GM12878 (cell line): ENCODE results near the gene CELF2. TPM values are rescaled to one million over a fixed set of nuclear protein-coding genes. Genes with fewer than 3 reads are reported as not detected.

Experiments
- ATAC-seq: fragments of 200-7000 bp; cut with Tn5 transposase; 3 replicates; pipeline ENCODE4 v1.9.1; 2020; ENCODE audit warnings: mild to moderate bottlenecking, moderate library complexity
- BruUV-seq: library from RNA; stranded (reverse); fragments of 400-500 nt; replicated peaks from 2 replicates; lab custom pipeline; 2021; lab: Mats Ljungman, UMichigan
- CTCF ChIA-PET: fragments of 300-600 bp; sonication (Branson Sonifier 250); formaldehyde crosslinking; extraction: SDS; loops from one replicate; lab custom pipeline; 2021; ENCODE audit warnings: inconsistent platforms; lab: Yijun Ruan, JAX
- POLR2A ChIA-PET: fragments of 350-600 bp; formaldehyde crosslinking; extraction: SDS; loops from one replicate; lab custom pipeline; 2021; ENCODE audit warnings: inconsistent platforms; lab: Charles Lee
- RAD21 ChIA-PET: fragments of 300-600 bp; sonication (Branson Sonifier 250); formaldehyde crosslinking; loops from one replicate; lab custom pipeline; 2023; ENCODE audit warnings: antibody characterized with exemption; ENCODE audit not compliant: unreplicated experiment; lab: Charles Lee
- SMC1A ChIA-PET: fragments of 300-600 bp; sonication (Branson Sonifier 250); formaldehyde crosslinking; loops from one replicate; lab custom pipeline; 2023; ENCODE audit not compliant: unreplicated experiment, uncharacterized antibody; lab: Charles Lee
- DNase-seq: peaks from one replicate; pipeline ENCODE4 v3.0.0-alpha.2; 2011; ENCODE audit warnings: low read depth, low spot score
- FAIRE-seq: peaks from 3 replicates; lab custom pipeline; 2011; peaks lifted over from hg19 to GRCh38; lab: Jason Lieb, UNC
- H2AFZ ChIP-seq: 2 replicates; pipeline ENCODE4 v1.6.0; 2011; ENCODE audit warnings: low read depth, low read length, control low read depth; ENCODE audit not compliant: control insufficient read depth
- H3K27ac ChIP-seq: 2 replicates; pipeline ENCODE4 v1.5.1; 2011; ENCODE audit warnings: control low read depth; ENCODE audit not compliant: control insufficient read depth, insufficient read depth
- H3K27me3 ChIP-seq, 2 experiments: replicated peaks in 1 of 2; 2 replicates each; pipeline versions ENCODE4 v1.6.0 to v1.6.1; 2011; ENCODE audit warnings: low read length in 1 of 2; ENCODE audit not compliant: control insufficient read depth in 2 of 2, insufficient read depth in 2 of 2
- H3K36me3 ChIP-seq, 2 experiments: 2 replicates each; pipeline ENCODE4 v1.5.1; 2011; ENCODE audit warnings: low read length in 1 of 2; ENCODE audit not compliant: control insufficient read depth in 2 of 2, insufficient read depth in 2 of 2
- H3K4me1 ChIP-seq: 2 replicates; pipeline ENCODE4 v1.6.1; 2011; ENCODE audit warnings: mild to moderate bottlenecking, low read length, moderate library complexity, mixed read lengths; ENCODE audit not compliant: control insufficient read depth, insufficient read depth
- H3K4me2 ChIP-seq: 2 replicates; pipeline ENCODE4 v1.6.0; 2011; ENCODE audit warnings: control low read depth; ENCODE audit not compliant: control insufficient read depth, insufficient read depth
- H3K4me3 ChIP-seq: fragments of 200-600 bp; sonication (generic); 2 replicates; pipeline ENCODE4 v1.5.1; 2016
- H3K79me2 ChIP-seq: 2 replicates; pipeline ENCODE4 v1.6.0; 2011; ENCODE audit warnings: low read length; ENCODE audit not compliant: control insufficient read depth, insufficient read depth
- H3K9ac ChIP-seq: 2 replicates; pipeline ENCODE4 v1.8.0; 2011; ENCODE audit warnings: low read length, control low read depth, mixed read lengths; ENCODE audit not compliant: control insufficient read depth, insufficient read depth
- H3K9me3 ChIP-seq: replicated peaks from 3 replicates; pipeline ENCODE4 v1.5.1; 2011; ENCODE audit warnings: mild to moderate bottlenecking, low read length; ENCODE audit not compliant: control insufficient read depth, insufficient read depth
- H4K20me1 ChIP-seq: 2 replicates; pipeline ENCODE4 v1.6.0; 2011; ENCODE audit not compliant: control insufficient read depth, insufficient read depth
- CHD1 ChIP-seq: IDR thresholded peaks from 2 replicates; pipeline ENCODE4 v1.6.1; 2012; ENCODE audit warnings: low read depth, low read length, improper control_type of control experiment
- NFYA ChIP-seq: IDR thresholded peaks from 2 replicates; pipeline ENCODE4 v1.6.1; 2011; ENCODE audit warnings: low read depth, mild to moderate bottlenecking, low read length, improper control_type of control experiment, borderline replicate concordance
- NR2C1 ChIP-seq: fragments of 450-650 bp; IDR thresholded peaks from 2 replicates; pipeline ENCODE4 v1.6.1; 2017; ENCODE audit warnings: antibody characterized with exemption, mild to moderate bottlenecking, moderate library complexity
- NRF1 ChIP-seq: conservative IDR thresholded peaks from 2 replicates; pipeline ENCODE4 v1.6.1; 2011; ENCODE audit warnings: mild to moderate bottlenecking, low read depth, low read length, improper control_type of control experiment
- POLR2A ChIP-seq: IDR thresholded peaks from 2 replicates; pipeline ENCODE4 v1.6.1; 2011; ENCODE audit warnings: low read depth, mild to moderate bottlenecking, low read length
- SMC3 ChIP-seq: IDR thresholded peaks from 2 replicates; pipeline ENCODE4 v1.6.1; 2011; ENCODE audit warnings: low read length, improper control_type of control experiment, borderline replicate concordance
- TARDBP ChIP-seq: IDR thresholded peaks from 2 replicates; pipeline ENCODE4 v1.6.1; 2016; ENCODE audit warnings: borderline replicate concordance
- ZNF622 ChIP-seq: fragments of 450-650 bp; IDR thresholded peaks from 2 replicates; pipeline ENCODE4 v1.6.1; 2017; ENCODE audit warnings: mild to moderate bottlenecking, inconsistent platforms
- ZNF687 ChIP-seq: fragments of 450-650 bp; IDR thresholded peaks from 2 replicates; pipeline ENCODE4 v1.6.1; 2017; ENCODE audit warnings: mild to moderate bottlenecking, moderate library complexity
- ZSCAN29 ChIP-seq: fragments of 450-650 bp; IDR thresholded peaks from 2 replicates; pipeline ENCODE4 v1.6.1; 2017; ENCODE audit warnings: mild to moderate bottlenecking, moderate library complexity
- WGBS: methylation state at CpG from one replicate; pipeline ENCODE4 v1.1.6; 2016; ENCODE audit warnings: low lambda C conversion rate; ENCODE audit not compliant: insufficient replicate concordance, insufficient coverage; ENCODE audit errors: missing lambda C conversion rate; 5-methylcytosine and 5-hydroxymethylcytosine counted together
- in situ Hi-C: fragments of 300-500 bp; cut with MboI; formaldehyde crosslinking; loops from 9 replicates; pipeline ENCODE4 v1.14.3; 2018; ENCODE audit warnings: mixed read lengths
- intact Hi-C: fragments of 100-400 bp; cut with micrococcal nuclease; formaldehyde crosslinking; loops from one replicate; pipeline ENCODE4 v1.14.2; 2022; ENCODE audit not compliant: unreplicated experiment
- polyA plus RNA-seq, 11 experiments: library from polyadenylated mRNA; depleted of rRNA in 4 of 11; unstranded in 6 of 11; stranded (reverse) in 5 of 11; fragments of >200 nt; fragmentation: Nextera tagmentation in 4 of 11; fragmentation: Illumina TruSeq in 1 of 11; extraction: Ambion mirVana in 4 of 11; extraction: Trizol in 1 of 11; gene quantifications; 1 replicate in 1 of 11; 2 replicates in 10 of 11; pipeline versions ENCODE4 v1.2.1 to v1.2.3, GENCODE V29; 2011 to 2016; ENCODE audit warnings: inconsistent platforms in 2 of 11, missing spikeins in 2 of 11, low read depth in 1 of 11
- total RNA-seq, 4 experiments: library from RNA; depleted of rRNA in 3 of 4; stranded (reverse); fragments of >200 nt in 3 of 4; fragmentation: Illumina TruSeq in 1 of 4; extraction: Trizol in 1 of 4; gene quantifications; 2 replicates each; pipeline versions ENCODE4 v1.2.1 to v1.2.3, GENCODE V29; 2013 to 2021
- TF ChIP-seq, protein P1 (sequence below): IDR thresholded peaks from 2 replicates; pipeline ENCODE4 v1.6.1; 2012; ENCODE audit warnings: improper control_type of control experiment, low read depth, low read length; ENCODE audit not compliant: insufficient replicate concordance
- TF ChIP-seq, protein P2 (sequence below): fragments of 450-650 bp; IDR thresholded peaks from 2 replicates; pipeline ENCODE4 v1.6.1; 2017; ENCODE audit warnings: low read depth, mild to moderate bottlenecking, moderate library complexity

Gene CELF2
- total and polyA plus RNA-seq, 10 of the 15 experiments (the other 5 are each of a cell fraction or from before 2014, with no cell fraction given): 20.8 to 129 (median 86.3) TPM

GRCh38 chr10:11095374-11095801 is 77.7 kb downstream of the CELF2 start:
- Histone ChIP-seq H3K9ac (no peak overlapping the region), H3K4me3 (no peak overlapping the region), H3K9me3 (no peaks in the 10 kb centered on the region), H3K27ac (no peak overlapping the region), H3K27me3 (no peaks in the 10 kb centered on the region), H3K79me2 (no peaks in the 10 kb centered on the region), H3K4me2 (no peak overlapping the region), H3K36me3 (no peaks in the 10 kb centered on the region), H3K4me1 (peaks cover 11% of the 10 kb centered on the region; the same call in 1 of the 2 replicates), H4K20me1 (no peaks in the 10 kb centered on the region), H2AFZ (no peak overlapping the region)
- TF ChIP-seq ZNF687: no peak
- TF ChIP-seq SMC3: no peak
- no peak for TF ChIP-seq ZSCAN29
- no peak for TF ChIP-seq TARDBP
- TF ChIP-seq ZNF622: no peak
- TF ChIP-seq, protein P1, sequence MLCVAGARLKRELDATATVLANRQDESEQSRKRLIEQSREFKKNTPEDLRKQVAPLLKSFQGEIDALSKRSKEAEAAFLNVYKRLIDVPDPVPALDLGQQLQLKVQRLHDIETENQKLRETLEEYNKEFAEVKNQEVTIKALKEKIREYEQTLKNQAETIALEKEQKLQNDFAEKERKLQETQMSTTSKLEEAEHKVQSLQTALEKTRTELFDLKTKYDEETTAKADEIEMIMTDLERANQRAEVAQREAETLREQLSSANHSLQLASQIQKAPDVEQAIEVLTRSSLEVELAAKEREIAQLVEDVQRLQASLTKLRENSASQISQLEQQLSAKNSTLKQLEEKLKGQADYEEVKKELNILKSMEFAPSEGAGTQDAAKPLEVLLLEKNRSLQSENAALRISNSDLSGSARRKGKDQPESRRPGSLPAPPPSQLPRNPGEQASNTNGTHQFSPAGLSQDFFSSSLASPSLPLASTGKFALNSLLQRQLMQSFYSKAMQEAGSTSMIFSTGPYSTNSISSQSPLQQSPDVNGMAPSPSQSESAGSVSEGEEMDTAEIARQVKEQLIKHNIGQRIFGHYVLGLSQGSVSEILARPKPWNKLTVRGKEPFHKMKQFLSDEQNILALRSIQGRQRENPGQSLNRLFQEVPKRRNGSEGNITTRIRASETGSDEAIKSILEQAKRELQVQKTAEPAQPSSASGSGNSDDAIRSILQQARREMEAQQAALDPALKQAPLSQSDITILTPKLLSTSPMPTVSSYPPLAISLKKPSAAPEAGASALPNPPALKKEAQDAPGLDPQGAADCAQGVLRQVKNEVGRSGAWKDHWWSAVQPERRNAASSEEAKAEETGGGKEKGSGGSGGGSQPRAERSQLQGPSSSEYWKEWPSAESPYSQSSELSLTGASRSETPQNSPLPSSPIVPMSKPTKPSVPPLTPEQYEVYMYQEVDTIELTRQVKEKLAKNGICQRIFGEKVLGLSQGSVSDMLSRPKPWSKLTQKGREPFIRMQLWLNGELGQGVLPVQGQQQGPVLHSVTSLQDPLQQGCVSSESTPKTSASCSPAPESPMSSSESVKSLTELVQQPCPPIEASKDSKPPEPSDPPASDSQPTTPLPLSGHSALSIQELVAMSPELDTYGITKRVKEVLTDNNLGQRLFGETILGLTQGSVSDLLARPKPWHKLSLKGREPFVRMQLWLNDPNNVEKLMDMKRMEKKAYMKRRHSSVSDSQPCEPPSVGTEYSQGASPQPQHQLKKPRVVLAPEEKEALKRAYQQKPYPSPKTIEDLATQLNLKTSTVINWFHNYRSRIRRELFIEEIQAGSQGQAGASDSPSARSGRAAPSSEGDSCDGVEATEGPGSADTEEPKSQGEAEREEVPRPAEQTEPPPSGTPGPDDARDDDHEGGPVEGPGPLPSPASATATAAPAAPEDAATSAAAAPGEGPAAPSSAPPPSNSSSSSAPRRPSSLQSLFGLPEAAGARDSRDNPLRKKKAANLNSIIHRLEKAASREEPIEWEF: no peak
- no peak for TF ChIP-seq NR2C1
- no peak for TF ChIP-seq NFYA
- TF ChIP-seq CHD1: no peak
- TF ChIP-seq NRF1: no peak
- no peak for TF ChIP-seq POLR2A
- TF ChIP-seq, protein P2, sequence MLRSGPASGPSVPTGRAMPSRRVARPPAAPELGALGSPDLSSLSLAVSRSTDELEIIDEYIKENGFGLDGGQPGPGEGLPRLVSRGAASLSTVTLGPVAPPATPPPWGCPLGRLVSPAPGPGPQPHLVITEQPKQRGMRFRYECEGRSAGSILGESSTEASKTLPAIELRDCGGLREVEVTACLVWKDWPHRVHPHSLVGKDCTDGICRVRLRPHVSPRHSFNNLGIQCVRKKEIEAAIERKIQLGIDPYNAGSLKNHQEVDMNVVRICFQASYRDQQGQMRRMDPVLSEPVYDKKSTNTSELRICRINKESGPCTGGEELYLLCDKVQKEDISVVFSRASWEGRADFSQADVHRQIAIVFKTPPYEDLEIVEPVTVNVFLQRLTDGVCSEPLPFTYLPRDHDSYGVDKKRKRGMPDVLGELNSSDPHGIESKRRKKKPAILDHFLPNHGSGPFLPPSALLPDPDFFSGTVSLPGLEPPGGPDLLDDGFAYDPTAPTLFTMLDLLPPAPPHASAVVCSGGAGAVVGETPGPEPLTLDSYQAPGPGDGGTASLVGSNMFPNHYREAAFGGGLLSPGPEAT: no peak
- ChIA-PET CTCF (interaction anchor here (0.7 to 2.3 kb wide), 6 partner anchors 9 to 177 kb away, joined by 3 to 8 read pairs (median 5); no protein-coding TSS in a partner anchor), SMC1A (interaction anchor here (0.9 to 1.6 kb wide), 2 partner anchors 10 to 13 kb away, joined by 3 to 4 read pairs; no protein-coding TSS in a partner anchor), POLR2A (no interaction called here), RAD21 (no interaction called here)
- in situ Hi-C loops: no loop called here
- no TSS peak for BruUV-seq
- 84% methylated on average over 12 of the region's 12 CpGs for WGBS
- intact Hi-C loops: no loop called here
- ATAC-seq (no peak), DNase-seq (no peak), FAIRE-seq (no peak)
